Umbilical cord (tissue), 2 donors: Measurements from ENCODE around the gene CSNK1A1. TPM values are rescaled to one million over a fixed set of nuclear protein-coding genes. Genes with fewer than 3 reads are reported as not detected.
"Not testable (repeated sequence)": the region's sequence is repeated elsewhere in the genome, so short reads cannot be mapped to it uniquely, and the experiment has no call there.

Experiments
- DNase-seq: peaks from one replicate; pipeline ENCODE4 v3.0.0-alpha.2; 2015; ENCODE audit warnings: low spot score
- total RNA-seq: library from RNA; depleted of rRNA; stranded (reverse); fragments of >200 nt; gene quantifications from one replicate; pipeline ENCODE4 v1.2.3, GENCODE V29; 2014; ENCODE audit warnings: low replicate concordance; ENCODE audit not compliant: insufficient read depth

The CSNK1A1 gene
- total RNA-seq, 1 donor from 2014 or later, result 248 TPM

- no peak for DNase-seq
Observed at GRCh38 chr5:149490599-149491485, 60.4 kb downstream of the CSNK1A1 start.

GRCh38 chr5:149489605-149490037, 61.6 kb downstream of the CSNK1A1 start:
- peak; percentile 75 for DNase-seq

DNA sequence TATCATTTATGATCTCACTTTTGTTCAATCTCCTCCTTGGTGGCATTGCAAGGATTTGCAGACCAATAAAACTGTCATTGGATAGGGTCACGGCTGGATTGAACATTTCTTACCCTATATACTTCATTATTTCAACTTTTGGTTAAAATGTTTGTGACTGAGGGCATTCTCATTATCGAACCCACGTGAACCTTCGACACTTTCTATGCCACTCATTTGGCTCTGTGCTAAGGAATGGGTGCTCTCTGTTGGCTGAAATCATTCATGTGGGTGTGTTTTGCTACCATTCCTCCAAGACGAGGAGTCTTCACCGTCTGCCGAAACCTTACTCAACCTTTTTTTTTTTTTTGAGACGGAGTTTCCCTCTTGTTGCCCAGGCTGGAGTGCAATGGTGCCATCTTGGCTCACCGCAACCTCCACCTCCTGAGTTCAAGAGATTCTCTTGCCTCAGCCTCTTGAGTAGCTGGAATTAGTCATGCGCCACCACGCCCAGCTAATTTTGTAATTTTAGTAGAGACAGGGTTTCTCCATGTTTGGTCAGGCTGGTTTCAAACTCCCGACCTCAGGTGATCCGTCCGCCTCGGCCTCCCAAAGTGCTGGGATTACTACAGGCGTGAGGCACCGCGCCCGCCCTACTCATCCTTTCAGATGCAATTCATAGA, 62.5 kb downstream of the CSNK1A1 start:
- DNase-seq, result no peak

GRCh38 chr5:149487672-149488071, 63.6 kb downstream of the CSNK1A1 start:
- no peak for DNase-seq

DNA sequence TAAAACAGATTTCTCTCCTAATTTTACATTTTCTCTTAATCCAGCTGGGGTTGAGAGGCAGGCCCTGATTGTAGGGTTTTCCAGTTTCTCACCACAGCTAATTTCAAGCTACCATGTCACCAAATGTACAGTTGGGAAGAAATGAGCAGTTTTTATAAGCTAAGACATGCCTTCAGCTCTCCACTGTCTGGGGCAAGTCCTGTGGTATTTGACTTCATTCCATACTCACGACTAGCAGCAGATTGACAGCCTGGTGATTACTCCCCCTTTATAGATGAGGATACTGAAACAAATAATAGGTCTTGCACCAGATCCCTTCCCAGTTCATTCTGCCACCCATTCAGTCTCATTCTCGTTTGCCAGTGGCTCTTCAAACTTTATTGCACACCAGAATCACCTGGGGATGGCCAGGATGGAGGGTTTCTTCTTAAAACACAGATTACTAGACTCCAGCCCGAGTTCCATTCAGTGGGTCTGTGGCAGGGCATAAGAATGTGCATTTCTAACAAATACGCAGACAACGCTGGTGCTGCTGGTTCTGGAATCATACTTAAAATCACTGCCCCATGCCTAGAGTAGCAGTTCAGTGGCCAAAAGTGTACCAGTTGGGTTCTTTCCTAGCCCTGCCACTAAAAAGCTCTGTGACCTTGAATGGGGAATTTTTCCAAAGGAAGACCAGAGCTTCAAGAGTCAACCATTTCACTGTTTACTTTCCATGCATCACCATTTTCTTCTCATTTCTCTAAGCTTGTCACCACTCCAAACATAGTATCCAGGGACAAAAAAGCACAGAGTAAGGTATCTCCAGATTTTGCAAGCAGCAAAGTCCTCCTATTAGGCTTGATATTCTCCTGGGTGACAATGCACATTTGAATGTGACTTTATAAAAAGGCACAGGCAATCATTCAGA, 64.3 kb downstream of the CSNK1A1 start:
- no peak for DNase-seq

GRCh38 chr5:149485655-149486615, 65.3 kb downstream of the CSNK1A1 start:
- peak; percentile 95 for DNase-seq

DNA sequence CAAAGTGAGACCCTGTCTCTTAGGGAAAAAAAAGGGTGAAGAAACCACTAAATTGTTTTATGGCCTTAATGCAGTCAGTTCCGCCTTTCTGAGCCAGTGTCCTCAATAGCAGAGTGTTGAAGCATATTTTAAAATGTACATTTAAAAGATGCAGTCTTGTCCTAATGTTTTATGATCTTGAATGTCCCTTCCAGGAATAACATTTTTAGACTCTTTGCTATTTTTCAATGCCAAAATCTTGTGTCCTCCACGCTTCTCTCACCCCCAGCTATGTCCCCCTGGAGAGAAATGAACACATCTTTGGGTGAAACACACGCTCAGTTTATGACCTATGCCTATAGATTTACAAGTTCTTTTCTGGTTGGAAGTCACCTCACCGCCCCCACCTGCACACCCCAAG, 69.8 kb downstream of the CSNK1A1 start:
- DNase-seq, result no peak

DNA sequence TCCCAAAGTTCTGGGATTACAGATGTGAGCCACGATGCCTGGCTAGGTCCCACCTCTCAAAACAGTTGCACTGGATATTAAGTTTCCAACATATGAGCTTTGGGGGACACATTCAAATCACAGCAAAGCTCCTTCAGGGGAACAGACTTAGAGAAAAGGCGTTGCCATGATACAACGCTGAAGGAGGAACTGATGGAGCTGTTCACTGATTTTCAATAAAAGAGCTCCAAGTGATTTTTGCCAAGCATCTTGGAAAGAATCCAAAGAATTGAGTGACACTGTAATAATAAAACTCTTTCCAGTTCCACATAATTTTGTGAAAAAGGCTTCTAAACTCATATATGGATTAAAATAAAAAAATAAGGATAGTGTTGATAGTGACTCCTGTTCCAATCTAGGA, 72.5 kb downstream of the CSNK1A1 start:
- no peak for DNase-seq

DNA sequence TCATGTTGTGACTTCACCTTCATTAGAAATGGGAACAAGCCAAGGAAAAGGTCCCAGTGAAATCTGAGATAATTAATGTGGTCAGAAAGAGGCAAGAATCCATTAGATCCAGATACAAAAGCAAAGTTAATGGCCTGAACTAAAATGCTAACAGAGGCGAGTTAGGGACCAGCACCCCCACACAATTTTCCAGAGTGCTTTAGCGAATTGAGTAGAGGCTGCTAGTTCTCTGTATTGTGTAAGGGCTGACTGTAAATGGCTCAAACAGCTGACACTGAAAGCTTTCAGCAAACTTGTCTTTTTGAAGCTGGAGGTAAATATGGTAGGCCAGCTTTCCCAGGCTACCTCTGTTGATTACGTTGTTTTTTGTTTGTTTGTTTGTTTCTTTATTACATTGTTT, 75.5 kb downstream of the CSNK1A1 start:
- DNase-seq, result no peak

DNA sequence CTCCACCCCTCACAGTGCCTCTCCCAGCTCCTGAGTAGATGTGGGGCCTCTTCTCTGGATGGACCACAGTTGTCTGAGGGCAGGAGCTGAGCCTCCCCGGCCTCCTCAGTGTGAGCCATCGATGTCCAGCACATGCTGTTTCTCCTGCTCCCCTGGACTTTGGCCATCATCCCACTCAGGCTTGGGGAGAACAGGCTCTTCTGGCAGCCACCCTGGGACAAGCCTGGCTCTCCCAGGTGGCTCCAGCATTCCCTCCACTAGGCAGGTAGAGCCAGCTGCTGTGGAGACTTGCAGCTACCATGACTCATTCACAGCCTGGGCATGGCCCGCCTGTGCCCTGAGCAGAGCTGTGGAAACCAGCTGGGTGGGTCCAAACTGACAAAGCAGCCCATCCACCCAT, 77.0 kb downstream of the CSNK1A1 start:
- DNase-seq, result no peak

DNA sequence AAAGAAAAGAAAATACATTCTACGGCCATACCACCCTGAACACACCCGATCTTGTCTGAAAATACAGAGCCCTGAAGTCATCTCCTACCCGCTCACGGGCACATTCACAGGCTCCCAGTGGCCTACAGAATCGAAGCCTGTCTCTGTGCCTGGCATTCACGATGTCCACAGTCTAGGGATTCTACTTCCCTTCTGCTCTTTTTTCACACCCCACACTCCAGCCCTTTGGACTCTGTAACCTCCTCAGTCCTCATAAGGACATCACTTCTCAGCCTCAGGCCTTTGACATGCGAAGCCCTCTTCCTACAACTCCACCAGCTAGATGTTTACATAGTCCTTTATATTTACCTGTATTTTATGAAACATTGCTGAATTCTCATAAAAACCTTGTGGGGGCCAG, 77.8 kb downstream of the CSNK1A1 start:
- no peak for DNase-seq

- no peak for DNase-seq
Observed at GRCh38 chr5:149472399-149472798, 78.8 kb downstream of the CSNK1A1 start.

- DNase-seq, result peak; percentile 46
Observed at GRCh38 chr5:149471406-149472183, 79.6 kb downstream of the CSNK1A1 start.

DNA sequence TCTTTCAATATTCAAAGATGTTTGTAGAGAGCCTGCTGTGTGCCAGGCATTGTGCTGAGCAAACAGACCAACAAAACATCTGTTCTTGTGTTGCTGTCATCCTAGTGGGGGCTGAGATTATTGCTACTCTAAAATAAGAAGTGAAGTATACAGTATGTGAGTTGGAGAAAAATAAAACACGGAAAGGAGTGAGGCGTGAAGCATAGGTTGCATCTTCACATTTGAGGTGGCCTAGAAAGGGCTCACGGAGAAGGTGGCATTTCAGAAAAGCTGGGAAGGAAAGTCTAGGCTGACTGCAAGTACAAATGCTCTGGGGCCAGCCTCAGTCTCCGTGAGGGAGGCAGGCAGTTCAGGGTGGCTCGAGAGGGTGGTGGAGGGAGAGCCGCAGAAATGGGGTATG, 80.3 kb downstream of the CSNK1A1 start:
- no peak for DNase-seq

DNA sequence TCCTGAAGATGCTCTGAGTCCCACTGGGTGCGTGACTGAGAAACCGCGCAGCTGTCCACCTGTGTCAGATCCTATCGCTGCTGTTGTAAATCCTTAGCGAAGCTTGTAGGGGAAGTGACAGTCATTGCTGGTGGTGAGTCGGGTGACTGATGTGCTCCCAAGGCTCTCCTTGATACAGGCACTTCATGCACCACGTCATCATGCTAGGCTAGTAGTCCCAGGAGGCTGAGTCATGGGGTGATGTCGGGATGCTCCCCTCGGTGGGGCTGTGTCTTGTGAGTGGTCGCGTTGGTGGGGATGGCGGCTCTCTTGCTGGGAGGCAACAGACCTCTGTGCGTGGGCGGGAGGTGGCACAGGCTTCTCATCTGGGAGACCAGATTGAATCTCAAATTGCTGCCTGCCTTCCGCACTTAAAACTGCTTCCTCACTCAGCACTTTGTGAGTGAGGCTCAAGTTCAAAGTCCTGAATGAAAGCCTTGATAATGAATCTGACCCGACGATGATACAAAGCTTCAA, 84.7 kb downstream of the CSNK1A1 start:
- no peak for DNase-seq

DNA sequence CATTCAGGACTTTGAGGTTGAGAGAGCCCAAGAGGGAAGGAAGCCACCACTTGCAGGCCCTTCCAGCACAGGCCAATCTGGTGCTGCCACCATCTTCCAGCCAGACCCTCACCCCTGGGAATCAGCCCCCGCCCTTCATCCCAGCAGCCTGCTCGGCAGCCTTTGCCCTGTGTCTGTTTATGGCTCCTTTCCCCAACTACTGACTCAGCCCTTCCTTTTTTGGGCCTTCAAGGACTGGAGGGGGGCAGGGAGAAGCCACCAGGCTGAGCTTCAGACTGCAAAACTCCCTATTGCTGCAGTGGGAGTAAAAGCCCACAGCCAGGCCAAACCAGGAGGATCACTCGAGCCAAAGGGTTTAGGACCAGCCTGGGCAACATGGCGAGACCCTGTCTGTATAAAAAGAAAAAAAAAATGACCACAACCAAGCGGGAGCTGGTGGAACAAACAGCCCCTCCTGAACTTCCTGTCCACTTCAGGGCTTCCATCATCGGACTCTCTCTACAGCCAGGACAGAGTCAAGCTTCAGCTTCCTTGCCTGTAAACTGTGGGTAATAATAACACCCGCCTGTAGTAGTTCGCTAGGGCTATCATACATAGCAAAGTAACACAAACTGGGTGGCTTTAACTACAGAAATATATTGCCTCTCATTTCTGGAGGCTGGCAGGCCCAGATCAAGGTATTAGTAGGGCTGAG, 86.3 kb downstream of the CSNK1A1 start:
- peak; percentile 73 for DNase-seq

- DNase-seq, result not testable (repeated sequence)
Observed at GRCh38 chr5:149461907-149462306, 89.3 kb downstream of the CSNK1A1 start.

DNA sequence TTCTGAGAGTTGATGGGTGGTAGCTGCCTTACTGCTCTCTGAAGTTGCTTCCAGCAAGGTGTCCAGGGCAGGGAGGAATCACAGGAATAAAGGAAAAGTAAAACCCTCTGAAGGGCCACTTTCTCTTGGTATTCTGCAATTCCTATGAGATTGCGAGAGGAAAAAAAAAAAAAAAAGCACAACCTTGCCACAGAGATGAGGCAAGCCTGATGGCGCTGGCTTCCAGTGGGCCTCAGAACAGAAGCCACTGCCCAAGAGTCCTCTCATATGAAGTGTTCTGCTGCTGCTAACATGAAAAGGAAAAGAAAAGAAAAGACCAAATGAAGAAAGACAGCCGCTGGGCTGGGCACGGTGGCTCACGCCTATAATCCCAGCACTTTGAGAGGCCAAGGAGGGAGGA, 91.3 kb downstream of the CSNK1A1 start:
- no peak for DNase-seq

GRCh38 chr5:149457393-149457763, 93.9 kb downstream of the CSNK1A1 start:
- no peak for DNase-seq
